ENCODE results near the gene HSPA14.
"Not testable (repeated sequence)": the region's sequence is repeated elsewhere in the genome, so short reads cannot be mapped to it uniquely, and the experiment has no call there.

HSPA14 gene

DNA sequence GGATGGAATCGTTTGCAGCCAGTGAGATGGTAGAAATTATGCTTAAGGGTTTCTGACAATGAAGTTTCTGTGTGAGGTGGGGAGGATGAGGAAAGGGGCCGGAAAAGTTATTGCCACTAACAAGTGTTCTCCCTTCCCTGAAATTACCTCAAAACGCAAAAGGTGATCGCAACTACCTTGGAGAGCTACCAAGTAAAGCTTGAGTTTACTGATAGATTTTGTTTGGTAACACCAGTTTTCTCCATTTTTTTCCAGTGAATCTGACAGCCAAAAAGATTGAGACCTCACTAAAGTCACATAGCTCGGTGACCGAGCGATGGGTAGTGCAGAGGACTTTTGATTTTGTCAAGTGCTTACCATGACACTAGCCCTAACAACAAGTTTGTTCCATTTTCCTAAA lies 42.1 kb downstream of the HSPA14 start:
- no peak for DNase-seq (ENCODE audit: low spot score)

DNA sequence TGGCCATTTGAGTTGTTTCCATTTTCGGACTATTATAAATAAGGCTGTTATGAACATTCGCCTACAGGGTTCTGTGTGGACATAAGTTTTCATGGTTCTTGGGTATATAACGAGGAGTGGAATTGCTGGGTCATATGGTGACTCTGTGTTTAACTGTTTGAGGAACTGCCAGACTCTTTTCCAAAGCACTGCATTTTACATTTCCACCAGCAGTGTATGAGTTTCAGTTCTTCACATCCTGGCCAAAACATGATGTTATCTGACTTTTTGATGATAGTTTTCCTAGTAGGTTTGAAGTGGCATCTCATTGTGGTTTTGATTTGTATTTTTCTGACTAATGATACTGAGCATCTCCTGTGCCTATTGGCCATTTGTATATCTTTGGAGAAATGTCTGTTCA lies 46.0 kb downstream of the HSPA14 start:
- DNase-seq (ENCODE audit: low spot score): no peak

DNA sequence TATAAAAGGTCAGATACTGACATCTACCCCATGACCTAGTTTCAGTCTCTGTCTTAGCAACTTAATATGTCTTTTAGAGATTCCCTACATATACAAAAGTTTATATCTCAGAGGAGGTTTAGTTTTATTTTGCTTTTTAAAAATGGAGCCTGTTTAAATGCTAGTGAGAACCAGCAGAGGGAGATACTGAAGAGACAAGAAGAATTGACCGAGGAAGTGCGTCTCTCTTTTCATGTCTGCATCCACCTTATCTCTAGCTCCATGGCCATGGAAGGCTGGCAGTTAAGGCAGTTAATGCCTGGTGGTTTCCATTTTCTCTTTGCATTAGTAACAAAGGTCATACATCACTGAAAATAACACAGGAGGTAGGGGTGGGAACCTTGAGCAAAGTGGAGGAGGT lies 51.2 kb downstream of the HSPA14 start:
- no peak for DNase-seq (ENCODE audit: low spot score)

DNA sequence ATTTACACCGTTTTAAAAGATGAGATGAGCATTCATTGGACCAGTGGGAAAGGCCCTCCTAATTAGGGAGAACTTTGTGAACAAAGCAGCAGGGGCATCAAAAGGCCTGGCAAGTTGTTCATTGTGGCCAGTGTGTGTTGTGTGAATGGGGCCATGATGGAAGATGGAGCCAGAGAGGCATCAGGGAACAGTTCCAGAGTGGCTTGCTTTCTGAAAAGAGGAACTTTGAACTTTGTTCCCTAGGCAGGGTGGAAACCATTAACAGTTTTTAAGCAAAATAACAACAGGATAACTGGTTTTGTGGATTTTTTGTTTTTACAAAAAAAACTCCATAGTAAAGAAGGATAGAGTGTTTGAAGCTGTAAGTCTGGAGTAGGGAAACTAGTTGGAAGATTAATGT lies 53.0 kb downstream of the HSPA14 start:
- no peak for DNase-seq (ENCODE audit: low spot score)

DNA sequence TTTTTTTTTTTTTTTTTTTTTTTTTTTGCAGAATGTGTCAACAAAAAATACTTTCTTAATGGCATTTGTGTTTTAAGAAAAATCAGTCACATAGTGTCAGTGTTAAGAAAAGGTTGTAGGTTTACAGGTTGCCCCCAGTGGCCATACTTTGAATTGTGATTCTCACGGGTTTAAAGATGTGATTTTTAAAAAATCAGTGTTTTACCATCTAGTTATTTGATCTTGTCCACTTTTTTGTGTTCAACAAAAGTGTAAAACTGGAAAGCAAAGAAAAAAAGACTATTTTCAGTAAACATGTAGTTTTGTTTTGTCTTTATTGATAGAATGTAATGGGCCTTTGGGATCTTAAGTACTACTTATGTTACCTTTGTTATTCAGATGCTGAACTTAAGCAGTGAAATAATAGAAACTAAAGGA lies 66.2 kb downstream of the HSPA14 start:
- no peak for DNase-seq (ENCODE audit: low spot score)

DNA sequence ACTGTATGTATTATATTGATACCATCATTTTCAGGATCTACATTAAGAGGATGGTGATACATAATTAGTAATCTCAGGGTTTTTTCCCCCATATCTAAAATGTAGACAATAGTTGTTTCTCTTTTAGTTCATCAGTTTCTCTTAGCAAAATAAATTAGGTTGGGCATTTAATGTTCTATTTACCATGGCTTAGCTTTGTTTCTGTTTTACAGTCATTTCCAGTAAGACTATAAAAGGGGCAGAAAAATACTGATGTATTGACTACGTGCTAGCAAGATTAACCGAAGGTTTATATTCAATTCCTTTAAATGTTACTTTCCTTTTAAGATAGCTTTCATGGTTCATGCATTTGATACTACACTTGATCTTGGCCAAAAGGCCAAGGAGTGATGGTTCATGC lies 66.8 kb downstream of the HSPA14 start:
- no peak for DNase-seq (ENCODE audit: low spot score)

DNA sequence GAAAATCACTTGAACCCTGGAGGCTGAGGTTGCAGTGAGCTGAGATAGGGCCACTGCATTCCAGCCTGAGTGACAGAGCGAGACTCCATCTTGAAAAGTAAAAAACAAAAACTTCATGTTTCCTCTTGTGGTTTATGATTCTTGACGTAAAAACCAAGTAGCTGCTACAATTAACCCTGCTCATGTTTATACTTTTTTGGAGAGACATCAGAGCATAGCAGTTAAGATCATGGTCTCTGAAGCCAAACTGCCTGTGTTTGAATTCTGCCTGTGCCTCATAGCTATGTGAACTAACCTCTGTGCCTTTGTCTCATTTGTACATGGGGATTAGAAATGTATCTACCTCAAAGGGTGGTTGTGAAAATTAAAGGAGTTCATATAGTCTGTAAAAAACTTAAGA lies 67.8 kb downstream of the HSPA14 start:
- no peak for DNase-seq (ENCODE audit: low spot score)

DNA sequence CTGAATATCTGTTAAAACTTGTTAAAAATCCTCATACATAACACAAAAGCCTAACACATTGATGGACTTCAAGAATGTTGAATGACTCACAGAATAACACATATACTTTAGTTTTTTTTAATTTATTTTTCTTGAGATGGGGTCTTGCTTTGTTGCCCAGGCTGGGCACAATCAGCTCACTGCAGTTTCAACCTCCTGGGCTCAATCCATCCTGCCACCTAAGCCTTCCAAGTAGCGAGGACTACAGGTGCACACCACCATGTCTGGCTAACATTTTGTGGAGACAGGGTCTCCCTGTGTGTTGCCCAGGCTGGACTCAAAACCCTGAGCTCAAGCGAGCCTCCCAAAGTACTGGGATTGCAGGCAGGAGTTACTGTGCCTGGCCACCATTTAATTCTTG lies 68.7 kb downstream of the HSPA14 start:
- no peak for DNase-seq (ENCODE audit: low spot score)

DNA sequence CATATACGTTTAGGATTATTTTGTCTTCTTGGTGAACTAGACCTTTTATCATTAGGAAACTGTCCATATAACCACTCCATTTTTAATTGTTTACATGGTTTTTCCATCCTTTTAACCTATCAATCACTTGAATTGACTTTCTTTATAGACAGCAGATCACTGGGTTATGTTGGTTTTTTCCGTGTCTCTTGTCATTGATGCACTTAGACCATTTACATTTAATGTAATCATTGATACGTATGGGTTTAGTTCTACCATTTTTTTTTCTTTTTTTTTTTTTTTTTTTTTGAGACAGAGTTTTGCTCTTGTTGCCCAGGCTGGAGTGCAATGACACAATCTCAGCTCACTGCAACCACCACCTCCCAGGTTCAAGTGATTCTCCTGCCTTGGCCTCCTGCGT lies 69.5 kb downstream of the HSPA14 start:
- DNase-seq (ENCODE audit: low spot score): not testable (repeated sequence)

DNA sequence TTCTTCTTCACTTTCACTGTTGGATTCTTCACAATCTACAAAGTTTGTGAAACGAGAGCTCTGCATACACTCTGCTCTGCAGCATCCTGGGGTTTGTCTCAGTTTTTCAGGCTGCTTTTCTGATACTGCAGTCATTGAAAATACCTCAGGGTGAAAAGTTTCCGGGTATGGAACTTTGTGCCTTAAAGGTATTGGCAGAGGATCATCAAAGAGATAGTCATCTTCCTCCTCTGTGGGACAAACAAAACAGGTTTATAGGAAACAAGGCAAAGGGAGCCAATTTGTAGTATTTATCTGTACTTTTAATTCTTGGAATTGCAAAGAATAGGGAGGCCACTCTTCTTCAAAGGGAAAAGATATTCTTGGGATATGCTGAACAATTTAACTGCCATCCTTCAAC lies 71.0 kb downstream of the HSPA14 start:
- no peak for DNase-seq (ENCODE audit: low spot score)

DNA sequence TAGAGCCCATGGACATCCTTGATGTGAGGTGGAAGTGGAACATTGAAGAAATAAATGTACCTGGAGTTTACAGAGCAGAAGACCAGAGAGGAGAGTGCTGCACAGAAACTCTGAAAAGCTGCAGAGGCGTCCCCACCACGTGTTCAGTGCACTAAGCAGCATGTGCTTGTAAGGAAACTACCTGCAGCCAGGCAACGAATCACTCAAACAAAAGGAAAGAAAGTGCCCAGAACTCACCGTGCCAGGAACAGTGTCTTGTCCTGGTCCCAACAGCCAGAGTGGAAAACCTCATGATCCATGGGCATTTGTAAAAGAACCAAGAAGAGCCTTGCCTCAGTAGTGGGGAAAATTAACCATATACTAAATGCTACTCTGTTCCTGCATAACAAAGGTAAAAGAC lies 72.8 kb downstream of the HSPA14 start:
- no peak for DNase-seq (ENCODE audit: low spot score)

DNA sequence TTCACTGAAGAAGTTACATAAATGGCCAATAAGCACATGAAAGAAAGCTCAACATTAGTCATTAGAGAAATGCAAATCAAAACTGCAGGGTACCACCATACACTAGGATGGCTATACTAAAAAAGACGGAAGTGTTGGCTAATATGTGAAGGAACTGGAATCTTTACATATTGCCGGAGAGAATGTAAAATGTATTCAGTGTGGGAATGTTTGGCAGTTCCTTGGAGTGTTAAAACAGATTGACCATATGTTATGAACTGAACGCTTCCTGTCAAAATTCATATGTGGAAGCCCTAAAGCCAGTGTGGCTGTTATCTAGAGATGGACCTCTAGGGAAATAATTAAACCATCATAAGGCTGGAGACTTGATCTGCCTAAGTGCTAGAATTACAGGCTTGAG lies 73.7 kb downstream of the HSPA14 start:
- DNase-seq (ENCODE audit: low spot score): no peak

DNA sequence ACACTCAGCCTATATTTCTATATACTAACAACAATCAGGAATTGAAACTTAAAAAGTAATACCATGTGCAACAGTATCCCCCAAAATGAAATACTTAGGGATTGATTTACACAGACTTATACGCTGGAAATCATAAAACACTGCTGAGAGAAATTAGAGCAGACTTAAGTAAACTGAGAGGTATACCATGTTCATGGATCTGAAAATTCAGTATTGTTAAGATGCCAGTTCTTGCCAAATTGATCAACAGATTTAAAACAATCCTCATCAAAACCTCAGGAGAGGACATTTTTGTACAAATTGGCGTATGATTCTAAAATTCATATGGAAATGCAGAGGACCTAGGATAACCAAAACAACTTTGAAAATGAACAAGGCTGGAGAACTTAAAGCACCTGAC lies 78.5 kb downstream of the HSPA14 start:
- no peak for DNase-seq (ENCODE audit: low spot score)

DNA sequence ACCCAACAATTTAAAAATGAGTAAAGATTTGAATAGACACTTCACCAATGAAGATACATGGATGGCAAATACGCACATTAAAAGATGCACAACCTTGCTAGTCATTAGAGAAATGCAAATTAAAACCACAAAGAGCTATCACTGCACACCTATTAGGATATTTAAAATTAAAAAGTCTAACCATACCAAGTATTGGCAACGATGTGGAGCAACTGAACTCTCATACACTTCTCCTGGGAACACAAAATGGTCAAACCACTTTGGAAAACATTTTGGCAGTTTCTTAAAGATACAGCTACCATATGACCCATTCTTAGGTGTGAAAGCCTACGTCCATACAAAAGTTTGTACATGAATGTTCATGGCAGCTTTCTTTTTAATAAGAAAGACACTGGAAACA lies 79.7 kb downstream of the HSPA14 start:
- no peak for DNase-seq (ENCODE audit: low spot score)

DNA sequence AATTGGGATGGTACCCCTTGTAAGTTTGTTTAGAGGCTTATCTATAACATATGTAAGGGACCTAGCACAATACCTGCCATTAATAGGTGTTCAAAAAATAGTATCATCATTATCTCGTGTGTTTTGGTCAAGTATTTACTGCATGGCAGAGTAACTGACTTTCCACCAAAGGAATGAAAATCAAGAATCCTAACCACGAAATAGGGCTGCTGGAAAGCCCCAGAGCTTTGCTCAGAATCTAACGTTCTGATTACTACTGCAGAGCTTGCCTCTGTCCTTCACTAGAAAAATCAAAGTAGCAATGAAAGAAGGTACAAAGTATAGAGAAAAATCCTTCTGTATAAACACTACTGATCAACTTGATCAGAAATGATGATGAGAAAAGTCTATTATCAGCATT lies 80.9 kb downstream of the HSPA14 start:
- no peak for DNase-seq (ENCODE audit: low spot score)
